ENCODE results near the gene SIAE. TPM values are rescaled to one million over a fixed set of nuclear protein-coding genes. Genes with fewer than 3 reads are reported as not detected.

Gene SIAE
- total and polyA plus RNA-seq, 4 donors, result 6.4 to 33.9 (median 11.3) TPM

GRCh38 chr11:124643605-124644425, 29.7 kb downstream of the SIAE start:
- TF ChIP-seq, protein P1, sequence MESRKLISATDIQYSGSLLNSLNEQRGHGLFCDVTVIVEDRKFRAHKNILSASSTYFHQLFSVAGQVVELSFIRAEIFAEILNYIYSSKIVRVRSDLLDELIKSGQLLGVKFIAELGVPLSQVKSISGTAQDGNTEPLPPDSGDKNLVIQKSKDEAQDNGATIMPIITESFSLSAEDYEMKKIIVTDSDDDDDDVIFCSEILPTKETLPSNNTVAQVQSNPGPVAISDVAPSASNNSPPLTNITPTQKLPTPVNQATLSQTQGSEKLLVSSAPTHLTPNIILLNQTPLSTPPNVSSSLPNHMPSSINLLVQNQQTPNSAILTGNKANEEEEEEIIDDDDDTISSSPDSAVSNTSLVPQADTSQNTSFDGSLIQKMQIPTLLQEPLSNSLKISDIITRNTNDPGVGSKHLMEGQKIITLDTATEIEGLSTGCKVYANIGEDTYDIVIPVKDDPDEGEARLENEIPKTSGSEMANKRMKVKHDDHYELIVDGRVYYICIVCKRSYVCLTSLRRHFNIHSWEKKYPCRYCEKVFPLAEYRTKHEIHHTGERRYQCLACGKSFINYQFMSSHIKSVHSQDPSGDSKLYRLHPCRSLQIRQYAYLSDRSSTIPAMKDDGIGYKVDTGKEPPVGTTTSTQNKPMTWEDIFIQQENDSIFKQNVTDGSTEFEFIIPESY (IDR thresholded peaks at IDR 0.05), result no peak
- TF ChIP-seq EGR1 (IDR thresholded peaks at IDR 0.05; ENCODE audit: low read depth in 2 of 2), result no peak
- no peak for TF ChIP-seq NR2F2 (IDR thresholded peaks at IDR 0.05)
- no peak for TF ChIP-seq HNF4G (IDR thresholded peaks at IDR 0.05)
- TF ChIP-seq, protein P2, sequence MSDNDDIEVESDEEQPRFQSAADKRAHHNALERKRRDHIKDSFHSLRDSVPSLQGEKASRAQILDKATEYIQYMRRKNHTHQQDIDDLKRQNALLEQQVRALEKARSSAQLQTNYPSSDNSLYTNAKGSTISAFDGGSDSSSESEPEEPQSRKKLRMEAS (IDR thresholded peaks at IDR 0.05), result no peak
- no peak for TF ChIP-seq CTCF (IDR thresholded peaks at IDR 0.05; ENCODE audit: low read depth, low read length, missing input control)
- TF ChIP-seq FOXA2 (IDR thresholded peaks at IDR 0.05), result no peak
- no peak for TF ChIP-seq TAF1 (conservative IDR thresholded peaks at IDR 0.05)
- TF ChIP-seq YY1 (IDR thresholded peaks at IDR 0.05), result no peak
- no peak for TF ChIP-seq ATF3 (IDR thresholded peaks at IDR 0.05)
- no peak for TF ChIP-seq RXRA (IDR thresholded peaks at IDR 0.05)
- TF ChIP-seq JUND (IDR thresholded peaks at IDR 0.05), result no peak
- TF ChIP-seq REST (IDR thresholded peaks at IDR 0.05), result no peak
- no peak for TF ChIP-seq HNF4A (conservative IDR thresholded peaks at IDR 0.05)
- TF ChIP-seq RAD21 (IDR thresholded peaks at IDR 0.05), result no peak
- no peak for TF ChIP-seq SP1 (IDR thresholded peaks at IDR 0.05)
- no peak for TF ChIP-seq GABPA (IDR thresholded peaks at IDR 0.05 in 1 of 2, conservative IDR thresholded peaks at IDR 0.05 in 1 of 2)
- TF ChIP-seq FOXA1 (IDR thresholded peaks at IDR 0.05), result no peak
- no peak overlapping the region for H3K27ac ChIP-seq (ENCODE audit: low read depth in 1 of 2, low read length in 2 of 2)
- no peaks in the 10 kb centered on the region for H3K27me3 ChIP-seq (ENCODE audit: control insufficient read depth in 4 of 4, insufficient read depth in 4 of 4, low read length in 3 of 4)
- DNase-seq (ENCODE audit: low spot score), result no peak
- H3K9me3 ChIP-seq (ENCODE audit: control insufficient read depth in 4 of 4, low read length in 3 of 4), result no peaks in the 10 kb centered on the region
- no peak overlapping the region for H3K4me3 ChIP-seq (ENCODE audit: low read depth in 1 of 3, low read length in 3 of 3)
- WGBS, result 44% methylated on average over 3 of the region's 3 CpGs
- H3K9ac ChIP-seq (ENCODE audit: low read depth in 1 of 2, low read length in 2 of 2), result no peak overlapping the region
- peaks cover 0 to 6% (median 3%) of the 10 kb centered on the region in 4 donors for H3K36me3 ChIP-seq (ENCODE audit: control insufficient read depth in 4 of 4, insufficient read depth in 3 of 4, low read depth in 1 of 4, low read length in 3 of 4)
- H3K4me1 ChIP-seq (ENCODE audit: control insufficient read depth in 4 of 4, insufficient read depth in 4 of 4, low read length in 3 of 4), result peaks cover 3 to 7% (median 5%) of the 10 kb centered on the region in 4 donors
